HEK293 (cell line): Measurements from ENCODE around the gene SRP72.
A peak's percentile ranks its signal among the peaks of the same experiment; 100 is the strongest.
"Not testable (repeated sequence)": the region's sequence is repeated elsewhere in the genome, so short reads cannot be mapped to it uniquely, and the experiment has no call there.

ENCODE experiments used
- CTCF ChIA-PET: fragments of 350-600 bp; formaldehyde crosslinking; extraction: SDS; loops from one replicate; lab custom pipeline; 2021; ENCODE audit warnings: antibody characterized with exemption; lab: Yijun Ruan, JAX
- POLR2A ChIA-PET: fragments of 300-600 bp; formaldehyde crosslinking; extraction: SDS; loops from one replicate; lab custom pipeline; 2020; ENCODE audit warnings: antibody characterized with exemption, inconsistent platforms; lab: Yijun Ruan, JAX
- H3K27ac ChIP-seq: fragments of 200-500 bp; sonication (Bioruptor generic); 2 replicates; pipeline ENCODE4 v1.5.1; 2014; ENCODE audit warnings: low read depth, low read length, control low read depth, inconsistent platforms; ENCODE audit errors: extremely low read depth
- H3K36me3 ChIP-seq, 2 experiments: fragments of 200-500 bp in 1 of 2; sonication (Bioruptor generic) in 1 of 2; 1 replicate in 1 of 2; 2 replicates in 1 of 2; pipeline ENCODE4 v1.5.1; 2014 to 2017; ENCODE audit warnings: inconsistent platforms in 2 of 2, low read length in 2 of 2; ENCODE audit not compliant: control insufficient read depth in 2 of 2, insufficient read depth in 1 of 2
- H3K4me1 ChIP-seq: fragments of 200-500 bp; sonication (Bioruptor generic); 2 replicates; pipeline ENCODE4 v1.5.1; 2014; ENCODE audit warnings: mild to moderate bottlenecking, low read length, inconsistent platforms; ENCODE audit not compliant: control insufficient read depth, insufficient read depth
- H3K4me3 ChIP-seq: 2 replicates; pipeline ENCODE4 v1.5.1; 2011; ENCODE audit warnings: low read depth, mild to moderate bottlenecking, control low read depth, low read length, moderate library complexity
- H3K9me3 ChIP-seq: fragments of 200-500 bp; sonication (Bioruptor generic); 2 replicates; pipeline ENCODE4 v1.5.1; 2014; ENCODE audit warnings: low read depth, low read length, inconsistent platforms; ENCODE audit not compliant: control insufficient read depth, insufficient read depth
- KLF10 ChIP-seq: fragments of 450-650 bp; IDR thresholded peaks from 2 replicates; pipeline ENCODE4 v1.5.1; 2018; ENCODE audit warnings: missing biosample characterization, mild to moderate bottlenecking, missing genetic modification characterization
- OSR2 ChIP-seq: fragments of 450-650 bp; formaldehyde crosslinking; IDR thresholded peaks from 2 replicates; pipeline ENCODE4 v1.5.1; 2016; ENCODE audit warnings: missing biosample characterization, missing genetic modification characterization
- REPIN1 ChIP-seq: fragments of 450-650 bp; formaldehyde crosslinking; IDR thresholded peaks from 2 replicates; pipeline ENCODE4 v1.5.1; 2017; ENCODE audit warnings: missing biosample characterization, missing genetic modification characterization, low read depth
- TRIM28 ChIP-seq: IDR thresholded peaks from 2 replicates; pipeline ENCODE4 v1.6.1; 2011; ENCODE audit warnings: low read length, control low read depth, borderline replicate concordance
- ZBTB21 ChIP-seq: fragments of 450-650 bp; formaldehyde crosslinking; IDR thresholded peaks from 2 replicates; pipeline ENCODE4 v1.5.1; 2017; ENCODE audit warnings: missing biosample characterization, missing genetic modification characterization
- ZEB2 ChIP-seq: fragments of 450-650 bp; formaldehyde crosslinking; IDR thresholded peaks from 2 replicates; pipeline ENCODE4 v1.5.1; 2016; ENCODE audit warnings: missing biosample characterization, missing genetic modification characterization
- ZFP3 ChIP-seq: fragments of 450-650 bp; formaldehyde crosslinking; IDR thresholded peaks from 2 replicates; pipeline ENCODE4 v1.5.1; 2016; ENCODE audit warnings: low read depth, missing biosample characterization, missing genetic modification characterization
- ZFP41 ChIP-seq: fragments of 450-650 bp; formaldehyde crosslinking; IDR thresholded peaks from 2 replicates; pipeline ENCODE4 v1.5.1; 2016; ENCODE audit warnings: missing biosample characterization, missing genetic modification characterization, borderline replicate concordance
- ZFP69B ChIP-seq: fragments of 450-650 bp; formaldehyde crosslinking; IDR thresholded peaks from 2 replicates; pipeline ENCODE4 v1.5.1; 2016; ENCODE audit warnings: missing biosample characterization, missing genetic modification characterization
- ZNF146 ChIP-seq: fragments of 450-650 bp; formaldehyde crosslinking; IDR thresholded peaks from 2 replicates; pipeline ENCODE4 v1.5.1; 2016; ENCODE audit warnings: missing biosample characterization, missing genetic modification characterization
- ZNF530 ChIP-seq: fragments of 450-650 bp; formaldehyde crosslinking; IDR thresholded peaks from 2 replicates; pipeline ENCODE4 v1.5.1; 2016; ENCODE audit warnings: low read depth, missing biosample characterization, missing genetic modification characterization
- ZNF660 ChIP-seq: fragments of 450-650 bp; IDR thresholded peaks from 2 replicates; pipeline ENCODE4 v1.5.1; 2018; ENCODE audit warnings: missing biosample characterization, mild to moderate bottlenecking, missing genetic modification characterization
- ZNF701 ChIP-seq: fragments of 450-650 bp; formaldehyde crosslinking; IDR thresholded peaks from 2 replicates; pipeline ENCODE4 v1.5.1; 2016; ENCODE audit warnings: missing biosample characterization, missing genetic modification characterization
- ZNF776 ChIP-seq: fragments of 450-650 bp; formaldehyde crosslinking; IDR thresholded peaks from 2 replicates; pipeline ENCODE4 v1.5.0; 2017; ENCODE audit warnings: missing biosample characterization, missing genetic modification characterization, borderline replicate concordance
- ZNF791 ChIP-seq: fragments of 450-650 bp; formaldehyde crosslinking; IDR thresholded peaks from 2 replicates; pipeline ENCODE4 v1.5.1; 2016; ENCODE audit warnings: missing biosample characterization, missing genetic modification characterization
- TF ChIP-seq, protein P1 (sequence below): fragments of 450-650 bp; formaldehyde crosslinking; IDR thresholded peaks from 2 replicates; pipeline ENCODE4 v1.5.1; 2016; ENCODE audit warnings: missing biosample characterization, missing genetic modification characterization
- TF ChIP-seq, protein P2 (sequence below): fragments of 450-650 bp; formaldehyde crosslinking; IDR thresholded peaks from 2 replicates; pipeline ENCODE4 v1.5.1; 2016; ENCODE audit warnings: missing biosample characterization, missing genetic modification characterization
- TF ChIP-seq, protein P3 (sequence below): sonication (generic); formaldehyde crosslinking; IDR thresholded peaks from 2 replicates; pipeline ENCODE4 v1.8.1; 2022; ENCODE audit warnings: mild to moderate bottlenecking, moderate library complexity, missing genetic modification reagents
- TF ChIP-seq, protein P4 (sequence below): fragments of 450-650 bp; formaldehyde crosslinking; IDR thresholded peaks from 2 replicates; pipeline ENCODE4 v1.5.1; 2017; ENCODE audit warnings: missing biosample characterization, missing genetic modification characterization
- TF ChIP-seq, protein P5 (sequence below): fragments of 450-650 bp; formaldehyde crosslinking; IDR thresholded peaks from 2 replicates; pipeline ENCODE4 v1.5.1; 2017; ENCODE audit warnings: missing biosample characterization, missing genetic modification characterization
- TF ChIP-seq, protein P6 (sequence below): fragments of 450-650 bp; formaldehyde crosslinking; IDR thresholded peaks from 2 replicates; pipeline ENCODE4 v1.5.1; 2016; ENCODE audit warnings: missing biosample characterization, missing genetic modification characterization
- TF ChIP-seq, protein P7 (sequence below): fragments of 450-650 bp; formaldehyde crosslinking; IDR thresholded peaks from 2 replicates; pipeline ENCODE4 v1.5.1; 2016; ENCODE audit warnings: missing biosample characterization, missing genetic modification characterization

Gene SRP72

DNA sequence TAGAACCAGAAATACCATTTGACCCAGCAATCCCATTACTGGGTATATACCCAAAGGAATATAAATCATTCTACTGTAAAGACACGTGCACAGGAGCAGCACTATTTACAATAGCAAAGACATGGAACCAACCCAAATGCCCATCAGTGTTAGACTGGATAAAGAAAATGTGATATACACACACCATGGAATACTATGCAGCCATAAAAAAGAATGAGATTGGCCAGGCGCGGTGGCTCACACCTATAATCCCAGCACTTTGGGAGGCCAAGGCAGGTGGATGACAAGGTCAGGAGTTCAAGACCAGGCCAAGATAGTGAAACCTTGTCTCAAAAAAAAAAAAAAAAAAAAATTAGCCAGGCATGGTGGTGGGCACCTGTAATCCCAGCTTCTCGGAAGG, 17.9 kb upstream of the SRP72 start:
- H3K4me1 ChIP-seq, H3K9me3 ChIP-seq, H3K27ac ChIP-seq, POLR2A ChIA-PET, H3K4me3 ChIP-seq: not testable (repeated sequence)
- CTCF ChIA-PET = interaction anchor here (0.6 kb wide), 1 partner anchor 8 kb away, joined by 3 read pairs; no protein-coding TSS in a partner anchor
- TF ChIP-seq ZNF146 (tag by site-specific recombination) = peak; percentile 86
- peaks cover 25 to 97% of the 10 kb centered on the region in 2 experiments for H3K36me3 ChIP-seq

DNA sequence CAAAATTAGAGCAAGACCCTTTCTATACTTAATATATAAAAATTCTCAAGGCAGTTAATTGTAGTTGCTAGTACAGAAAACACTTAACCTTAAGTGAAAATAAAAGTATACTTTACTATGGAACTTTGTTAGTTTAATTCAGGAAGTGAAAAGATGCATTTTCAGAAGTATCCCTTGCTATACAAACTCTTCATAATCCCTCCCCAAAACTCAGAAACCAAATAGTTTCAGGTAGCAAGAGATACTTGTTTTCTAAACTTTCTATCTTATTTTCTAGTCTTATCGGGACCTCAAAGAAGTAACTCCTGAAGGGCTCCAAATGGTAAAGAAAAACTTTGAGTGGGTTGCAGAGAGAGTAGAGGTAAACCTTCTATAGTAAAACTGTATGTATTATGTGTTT, 17.1 kb upstream of the SRP72 start:
- Histone ChIP-seq H3K9me3 (no peaks in the 10 kb centered on the region), H3K27ac (no peak overlapping the region), H3K36me3 (peaks cover 31 to 96% of the 10 kb centered on the region in 2 experiments), H3K4me1 (no peaks in the 10 kb centered on the region), H3K4me3 (no peak overlapping the region)
- ChIA-PET POLR2A (no interaction called here), CTCF (no interaction called here)
- TF ChIP-seq ZNF530 (tag by site-specific recombination) (no peak), ZNF660 (no peak), TRIM28 (no peak), ZFP3 (no peak), ZFP41 (tag by site-specific recombination) (no peak), ZNF701 (no peak), REPIN1 (tag by site-specific recombination) (no peak), OSR2 (tag by site-specific recombination) (no peak)
- TF ChIP-seq, protein P1, sequence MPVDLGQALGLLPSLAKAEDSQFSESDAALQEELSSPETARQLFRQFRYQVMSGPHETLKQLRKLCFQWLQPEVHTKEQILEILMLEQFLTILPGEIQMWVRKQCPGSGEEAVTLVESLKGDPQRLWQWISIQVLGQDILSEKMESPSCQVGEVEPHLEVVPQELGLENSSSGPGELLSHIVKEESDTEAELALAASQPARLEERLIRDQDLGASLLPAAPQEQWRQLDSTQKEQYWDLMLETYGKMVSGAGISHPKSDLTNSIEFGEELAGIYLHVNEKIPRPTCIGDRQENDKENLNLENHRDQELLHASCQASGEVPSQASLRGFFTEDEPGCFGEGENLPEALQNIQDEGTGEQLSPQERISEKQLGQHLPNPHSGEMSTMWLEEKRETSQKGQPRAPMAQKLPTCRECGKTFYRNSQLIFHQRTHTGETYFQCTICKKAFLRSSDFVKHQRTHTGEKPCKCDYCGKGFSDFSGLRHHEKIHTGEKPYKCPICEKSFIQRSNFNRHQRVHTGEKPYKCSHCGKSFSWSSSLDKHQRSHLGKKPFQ (tag by site-specific recombination) = no peak
- TF ChIP-seq, protein P2, sequence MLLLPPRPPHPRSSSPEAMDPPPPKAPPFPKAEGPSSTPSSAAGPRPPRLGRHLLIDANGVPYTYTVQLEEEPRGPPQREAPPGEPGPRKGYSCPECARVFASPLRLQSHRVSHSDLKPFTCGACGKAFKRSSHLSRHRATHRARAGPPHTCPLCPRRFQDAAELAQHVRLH (tag by site-specific recombination) = no peak
- TF ChIP-seq, protein P3, sequence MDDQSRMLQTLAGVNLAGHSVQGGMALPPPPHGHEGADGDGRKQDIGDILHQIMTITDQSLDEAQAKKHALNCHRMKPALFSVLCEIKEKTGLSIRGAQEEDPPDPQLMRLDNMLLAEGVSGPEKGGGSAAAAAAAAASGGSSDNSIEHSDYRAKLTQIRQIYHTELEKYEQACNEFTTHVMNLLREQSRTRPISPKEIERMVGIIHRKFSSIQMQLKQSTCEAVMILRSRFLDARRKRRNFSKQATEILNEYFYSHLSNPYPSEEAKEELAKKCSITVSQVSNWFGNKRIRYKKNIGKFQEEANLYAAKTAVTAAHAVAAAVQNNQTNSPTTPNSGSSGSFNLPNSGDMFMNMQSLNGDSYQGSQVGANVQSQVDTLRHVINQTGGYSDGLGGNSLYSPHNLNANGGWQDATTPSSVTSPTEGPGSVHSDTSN (CRISPR knock-in tag) = no peak
- TF ChIP-seq, protein P4, sequence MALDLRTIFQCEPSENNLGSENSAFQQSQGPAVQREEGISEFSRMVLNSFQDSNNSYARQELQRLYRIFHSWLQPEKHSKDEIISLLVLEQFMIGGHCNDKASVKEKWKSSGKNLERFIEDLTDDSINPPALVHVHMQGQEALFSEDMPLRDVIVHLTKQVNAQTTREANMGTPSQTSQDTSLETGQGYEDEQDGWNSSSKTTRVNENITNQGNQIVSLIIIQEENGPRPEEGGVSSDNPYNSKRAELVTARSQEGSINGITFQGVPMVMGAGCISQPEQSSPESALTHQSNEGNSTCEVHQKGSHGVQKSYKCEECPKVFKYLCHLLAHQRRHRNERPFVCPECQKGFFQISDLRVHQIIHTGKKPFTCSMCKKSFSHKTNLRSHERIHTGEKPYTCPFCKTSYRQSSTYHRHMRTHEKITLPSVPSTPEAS = no peak

DNA sequence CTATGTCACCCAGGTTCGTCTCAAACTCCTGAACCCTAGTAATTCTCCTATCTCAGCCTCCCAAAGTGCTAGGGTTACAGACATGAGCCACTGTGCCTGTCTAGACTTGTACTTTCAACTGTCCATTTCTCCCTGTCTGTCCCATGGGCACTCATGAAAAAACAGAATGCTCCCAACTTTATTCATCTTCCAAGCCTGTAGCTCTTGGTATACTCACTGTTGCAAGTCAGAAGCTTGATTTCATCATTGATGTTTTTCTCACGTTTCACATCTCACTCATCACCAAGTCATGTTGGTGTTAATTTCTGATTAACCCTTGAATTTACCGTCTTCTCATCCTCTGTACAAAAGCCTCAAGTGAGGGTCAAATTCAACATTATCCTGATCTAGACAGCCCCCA, 7.3 kb upstream of the SRP72 start:
- POLR2A ChIA-PET = no interaction called here
- H3K27ac ChIP-seq = no peak overlapping the region
- H3K4me3 ChIP-seq = no peak overlapping the region
- H3K9me3 ChIP-seq = no peaks in the 10 kb centered on the region
- CTCF ChIA-PET = no interaction called here
- no peaks in the 10 kb centered on the region for H3K4me1 ChIP-seq
- H3K36me3 ChIP-seq = peaks cover 37 to 88% of the 10 kb centered on the region in 2 experiments
- TF ChIP-seq, protein P5, sequence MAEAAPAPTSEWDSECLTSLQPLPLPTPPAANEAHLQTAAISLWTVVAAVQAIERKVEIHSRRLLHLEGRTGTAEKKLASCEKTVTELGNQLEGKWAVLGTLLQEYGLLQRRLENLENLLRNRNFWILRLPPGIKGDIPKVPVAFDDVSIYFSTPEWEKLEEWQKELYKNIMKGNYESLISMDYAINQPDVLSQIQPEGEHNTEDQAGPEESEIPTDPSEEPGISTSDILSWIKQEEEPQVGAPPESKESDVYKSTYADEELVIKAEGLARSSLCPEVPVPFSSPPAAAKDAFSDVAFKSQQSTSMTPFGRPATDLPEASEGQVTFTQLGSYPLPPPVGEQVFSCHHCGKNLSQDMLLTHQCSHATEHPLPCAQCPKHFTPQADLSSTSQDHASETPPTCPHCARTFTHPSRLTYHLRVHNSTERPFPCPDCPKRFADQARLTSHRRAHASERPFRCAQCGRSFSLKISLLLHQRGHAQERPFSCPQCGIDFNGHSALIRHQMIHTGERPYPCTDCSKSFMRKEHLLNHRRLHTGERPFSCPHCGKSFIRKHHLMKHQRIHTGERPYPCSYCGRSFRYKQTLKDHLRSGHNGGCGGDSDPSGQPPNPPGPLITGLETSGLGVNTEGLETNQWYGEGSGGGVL (tag by site-specific recombination) = no peak
- no peak for TF ChIP-seq KLF10
- TF ChIP-seq, protein P6, sequence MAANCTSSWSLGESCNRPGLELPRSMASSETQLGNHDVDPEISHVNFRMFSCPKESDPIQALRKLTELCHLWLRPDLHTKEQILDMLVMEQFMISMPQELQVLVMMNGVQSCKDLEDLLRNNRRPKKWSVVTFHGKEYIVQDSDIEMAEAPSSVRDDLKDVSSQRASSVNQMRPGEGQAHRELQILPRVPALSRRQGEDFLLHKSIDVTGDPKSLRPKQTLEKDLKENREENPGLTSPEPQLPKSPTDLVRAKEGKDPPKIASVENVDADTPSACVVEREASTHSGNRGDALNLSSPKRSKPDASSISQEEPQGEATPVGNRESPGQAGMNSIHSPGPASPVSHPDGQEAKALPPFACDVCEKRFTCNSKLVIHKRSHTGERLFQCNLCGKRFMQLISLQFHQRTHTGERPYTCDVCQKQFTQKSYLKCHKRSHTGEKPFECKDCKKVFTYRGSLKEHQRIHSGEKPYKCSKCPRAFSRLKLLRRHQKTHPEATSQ (tag by site-specific recombination) = no peak
- TF ChIP-seq, protein P7, sequence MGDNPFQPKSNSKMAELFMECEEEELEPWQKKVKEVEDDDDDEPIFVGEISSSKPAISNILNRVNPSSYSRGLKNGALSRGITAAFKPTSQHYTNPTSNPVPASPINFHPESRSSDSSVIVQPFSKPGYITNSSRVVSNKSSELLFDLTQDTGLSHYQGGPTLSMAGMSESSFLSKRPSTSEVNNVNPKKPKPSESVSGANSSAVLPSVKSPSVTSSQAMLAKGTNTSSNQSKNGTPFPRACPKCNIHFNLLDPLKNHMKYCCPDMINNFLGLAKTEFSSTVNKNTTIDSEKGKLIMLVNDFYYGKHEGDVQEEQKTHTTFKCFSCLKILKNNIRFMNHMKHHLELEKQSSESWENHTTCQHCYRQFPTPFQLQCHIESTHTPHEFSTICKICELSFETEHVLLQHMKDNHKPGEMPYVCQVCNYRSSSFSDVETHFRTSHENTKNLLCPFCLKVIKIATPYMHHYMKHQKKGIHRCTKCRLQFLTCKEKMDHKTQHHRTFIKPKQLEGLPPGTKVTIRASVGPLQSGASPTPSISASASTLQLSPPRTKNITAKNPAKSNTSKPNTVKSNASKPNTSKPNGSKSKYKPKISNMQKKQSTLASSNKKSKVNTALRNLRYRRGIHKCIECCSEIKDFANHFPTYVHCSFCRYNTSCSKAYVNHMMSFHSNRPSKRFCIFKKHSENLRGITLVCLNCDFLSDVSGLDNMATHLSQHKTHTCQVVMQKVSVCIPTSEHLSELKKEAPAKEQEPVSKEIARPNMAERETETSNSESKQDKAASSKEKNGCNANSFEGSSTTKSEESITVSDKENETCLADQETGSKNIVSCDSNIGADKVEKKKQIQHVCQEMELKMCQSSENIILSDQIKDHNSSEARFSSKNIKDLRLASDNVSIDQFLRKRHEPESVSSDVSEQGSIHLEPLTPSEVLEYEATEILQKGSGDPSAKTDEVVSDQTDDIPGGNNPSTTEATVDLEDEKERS (tag by site-specific recombination) = no peak
- no peak for TF ChIP-seq ZNF660
- no peak for TF ChIP-seq TRIM28
- TF ChIP-seq ZFP69B (tag by site-specific recombination) = no peak; the same call in 1 of the 2 replicates
- TF ChIP-seq ZEB2 (tag by site-specific recombination) = 0 out of 2 replicates have a peak, but pooled peaks have one; percentile 45
- TF ChIP-seq ZBTB21 (tag by site-specific recombination) = no peak
- TF ChIP-seq ZNF791 = no peak
- TF ChIP-seq ZNF701 = no peak
- no peak for TF ChIP-seq ZNF776 (tag by site-specific recombination)
